Measurements from ENCODE around the gene IL22RA2.

IL22RA2 gene

GRCh38 chr6:137200288-137200687, 26.8 kb upstream of the IL22RA2 start:
- 90 to 96% methylated on average over 4 of the region's 4 CpGs for WGBS, 2 experiments
- peaks cover 24% of the 10 kb centered on the region for H3K36me3 ChIP-seq (ENCODE audit: control insufficient read depth, insufficient read depth, low read length)
- H3K9me3 ChIP-seq (ENCODE audit: control insufficient read depth, low read length) = no peaks in the 10 kb centered on the region
- H3K4me3 ChIP-seq (ENCODE audit: insufficient read depth, low read depth, low read length) = no peak overlapping the region
- no peaks in the 10 kb centered on the region for H3K27me3 ChIP-seq (ENCODE audit: control insufficient read depth, insufficient read depth, low read length, poor library complexity, severe bottlenecking)
- H3K4me1 ChIP-seq (ENCODE audit: control insufficient read depth, insufficient read depth, low read length) = no peaks in the 10 kb centered on the region
- no peak overlapping the region for H3K27ac ChIP-seq (ENCODE audit: insufficient read depth, low read depth, low read length, poor library complexity, severe bottlenecking)

- Histone ChIP-seq H3K4me3 (ENCODE audit: insufficient read depth, low read depth, low read length) (no peak overlapping the region), H3K36me3 (ENCODE audit: control insufficient read depth, insufficient read depth, low read length) (peaks cover 18% of the 10 kb centered on the region), H3K27me3 (ENCODE audit: control insufficient read depth, insufficient read depth, low read length, poor library complexity, severe bottlenecking) (no peaks in the 10 kb centered on the region), H3K4me1 (ENCODE audit: control insufficient read depth, insufficient read depth, low read length) (no peaks in the 10 kb centered on the region), H3K9me3 (ENCODE audit: control insufficient read depth, low read length) (no peaks in the 10 kb centered on the region), H3K27ac (ENCODE audit: insufficient read depth, low read depth, low read length, poor library complexity, severe bottlenecking) (no peak overlapping the region)
- 97% methylated on average over 10 to 11 of the region's 11 CpGs for WGBS, 2 experiments
Observed at GRCh38 chr6:137197684-137198645, 24.5 kb upstream of the IL22RA2 start.

GRCh38 chr6:137193256-137194070, 20.0 kb upstream of the IL22RA2 start:
- H3K4me1 ChIP-seq (ENCODE audit: control insufficient read depth, insufficient read depth, low read length) = no peaks in the 10 kb centered on the region
- H3K4me3 ChIP-seq (ENCODE audit: insufficient read depth, low read depth, low read length) = no peak overlapping the region
- H3K27me3 ChIP-seq (ENCODE audit: control insufficient read depth, insufficient read depth, low read length, poor library complexity, severe bottlenecking) = no peaks in the 10 kb centered on the region
- 82 to 91% methylated on average over 4 to 5 of the region's 5 CpGs for WGBS, 2 experiments
- no peaks in the 10 kb centered on the region for H3K9me3 ChIP-seq (ENCODE audit: control insufficient read depth, low read length)
- peaks cover 9% of the 10 kb centered on the region for H3K36me3 ChIP-seq (ENCODE audit: control insufficient read depth, insufficient read depth, low read length)
- H3K27ac ChIP-seq (ENCODE audit: insufficient read depth, low read depth, low read length, poor library complexity, severe bottlenecking) = no peak overlapping the region

GRCh38 chr6:137192821-137193220, 19.4 kb upstream of the IL22RA2 start:
- peaks cover 3% of the 10 kb centered on the region for H3K36me3 ChIP-seq (ENCODE audit: control insufficient read depth, insufficient read depth, low read length)
- 89 to 97% methylated on average over 1 of the region's 4 CpGs for WGBS, 2 experiments
- no peaks in the 10 kb centered on the region for H3K9me3 ChIP-seq (ENCODE audit: control insufficient read depth, low read length)
- H3K4me1 ChIP-seq (ENCODE audit: control insufficient read depth, insufficient read depth, low read length) = no peaks in the 10 kb centered on the region
- H3K27ac ChIP-seq (ENCODE audit: insufficient read depth, low read depth, low read length, poor library complexity, severe bottlenecking) = no peak overlapping the region
- no peak overlapping the region for H3K4me3 ChIP-seq (ENCODE audit: insufficient read depth, low read depth, low read length)
- H3K27me3 ChIP-seq (ENCODE audit: control insufficient read depth, insufficient read depth, low read length, poor library complexity, severe bottlenecking) = no peaks in the 10 kb centered on the region

GRCh38 chr6:137191670-137192069, 18.2 kb upstream of the IL22RA2 start:
- Histone ChIP-seq H3K4me3 (ENCODE audit: insufficient read depth, low read depth, low read length) (no peak overlapping the region), H3K36me3 (ENCODE audit: control insufficient read depth, insufficient read depth, low read length) (no peaks in the 10 kb centered on the region), H3K27ac (ENCODE audit: insufficient read depth, low read depth, low read length, poor library complexity, severe bottlenecking) (no peak overlapping the region), H3K4me1 (ENCODE audit: control insufficient read depth, insufficient read depth, low read length) (no peaks in the 10 kb centered on the region), H3K9me3 (ENCODE audit: control insufficient read depth, low read length) (no peaks in the 10 kb centered on the region), H3K27me3 (ENCODE audit: control insufficient read depth, insufficient read depth, low read length, poor library complexity, severe bottlenecking) (no peaks in the 10 kb centered on the region)
- WGBS, 2 experiments = 94 to 100% methylated on average over 1 of the region's 1 CpG

GRCh38 chr6:137191236-137191635, 17.8 kb upstream of the IL22RA2 start:
- Histone ChIP-seq H3K36me3 (ENCODE audit: control insufficient read depth, insufficient read depth, low read length) (no peaks in the 10 kb centered on the region), H3K27ac (ENCODE audit: insufficient read depth, low read depth, low read length, poor library complexity, severe bottlenecking) (no peak overlapping the region), H3K27me3 (ENCODE audit: control insufficient read depth, insufficient read depth, low read length, poor library complexity, severe bottlenecking) (no peaks in the 10 kb centered on the region), H3K9me3 (ENCODE audit: control insufficient read depth, low read length) (no peaks in the 10 kb centered on the region), H3K4me3 (ENCODE audit: insufficient read depth, low read depth, low read length) (no peak overlapping the region), H3K4me1 (ENCODE audit: control insufficient read depth, insufficient read depth, low read length) (no peaks in the 10 kb centered on the region)
- WGBS, 2 experiments = 95 to 96% methylated on average over 3 of the region's 3 CpGs

GRCh38 chr6:137190583-137191094, 17.2 kb upstream of the IL22RA2 start:
- WGBS, 2 experiments = 86 to 93% methylated on average over 5 of the region's 5 CpGs
- H3K27me3 ChIP-seq (ENCODE audit: control insufficient read depth, insufficient read depth, low read length, poor library complexity, severe bottlenecking) = no peaks in the 10 kb centered on the region
- no peaks in the 10 kb centered on the region for H3K9me3 ChIP-seq (ENCODE audit: control insufficient read depth, low read length)

GRCh38 chr6:137188855-137189254, 15.4 kb upstream of the IL22RA2 start:
- H3K9me3 ChIP-seq (ENCODE audit: control insufficient read depth, low read length) = no peaks in the 10 kb centered on the region
- whole genome bisulfite sequencing, 2 experiments = 92 to 93% methylated on average over 3 of the region's 5 CpGs

More at GRCh38 chr6:137190583-137191094, 17.2 kb upstream of the IL22RA2 start:
- H3K4me3 ChIP-seq (ENCODE audit: insufficient read depth, low read depth, low read length) = no peak overlapping the region
- H3K36me3 ChIP-seq (ENCODE audit: control insufficient read depth, insufficient read depth, low read length) = no peaks in the 10 kb centered on the region
- no peaks in the 10 kb centered on the region for H3K4me1 ChIP-seq (ENCODE audit: control insufficient read depth, insufficient read depth, low read length)
- H3K27ac ChIP-seq (ENCODE audit: insufficient read depth, low read depth, low read length, poor library complexity, severe bottlenecking) = no peak overlapping the region

GRCh38 chr6:137185290-137185689, 11.8 kb upstream of the IL22RA2 start:
- Histone ChIP-seq H3K4me1 (ENCODE audit: control insufficient read depth, insufficient read depth, low read length) (no peaks in the 10 kb centered on the region), H3K27me3 (ENCODE audit: control insufficient read depth, insufficient read depth, low read length, poor library complexity, severe bottlenecking) (no peaks in the 10 kb centered on the region), H3K27ac (ENCODE audit: insufficient read depth, low read depth, low read length, poor library complexity, severe bottlenecking) (no peak overlapping the region), H3K36me3 (ENCODE audit: control insufficient read depth, insufficient read depth, low read length) (peaks cover 5% of the 10 kb centered on the region), H3K4me3 (ENCODE audit: insufficient read depth, low read depth, low read length) (no peak overlapping the region), H3K9me3 (ENCODE audit: control insufficient read depth, low read length) (no peaks in the 10 kb centered on the region)
- 89 to 93% methylated on average over 3 of the region's 3 CpGs for WGBS, 2 experiments

More at GRCh38 chr6:137188855-137189254, 15.4 kb upstream of the IL22RA2 start:
- H3K4me3 ChIP-seq (ENCODE audit: insufficient read depth, low read depth, low read length) = no peak overlapping the region
- no peak overlapping the region for H3K27ac ChIP-seq (ENCODE audit: insufficient read depth, low read depth, low read length, poor library complexity, severe bottlenecking)
- H3K27me3 ChIP-seq (ENCODE audit: control insufficient read depth, insufficient read depth, low read length, poor library complexity, severe bottlenecking) = no peaks in the 10 kb centered on the region
- H3K36me3 ChIP-seq (ENCODE audit: control insufficient read depth, insufficient read depth, low read length) = no peaks in the 10 kb centered on the region
- no peaks in the 10 kb centered on the region for H3K4me1 ChIP-seq (ENCODE audit: control insufficient read depth, insufficient read depth, low read length)

GRCh38 chr6:137182654-137183073, 9.2 kb upstream of the IL22RA2 start:
- Histone ChIP-seq H3K27me3 (ENCODE audit: control insufficient read depth, insufficient read depth, low read length, poor library complexity, severe bottlenecking) (no peaks in the 10 kb centered on the region), H3K36me3 (ENCODE audit: control insufficient read depth, insufficient read depth, low read length) (peaks cover 5% of the 10 kb centered on the region), H3K27ac (ENCODE audit: insufficient read depth, low read depth, low read length, poor library complexity, severe bottlenecking) (no peak overlapping the region), H3K9me3 (ENCODE audit: control insufficient read depth, low read length) (no peaks in the 10 kb centered on the region), H3K4me1 (ENCODE audit: control insufficient read depth, insufficient read depth, low read length) (no peaks in the 10 kb centered on the region), H3K4me3 (ENCODE audit: insufficient read depth, low read depth, low read length) (no peak overlapping the region)
